Measurements from ENCODE around the gene MAP2K5. TPM values are rescaled to one million over a fixed set of nuclear protein-coding genes. Genes with fewer than 3 reads are reported as not detected.

The MAP2K5 gene
- total and polyA plus RNA-seq, 8 donors = 1.8 to 94.6 (median 11.1) TPM

DNA sequence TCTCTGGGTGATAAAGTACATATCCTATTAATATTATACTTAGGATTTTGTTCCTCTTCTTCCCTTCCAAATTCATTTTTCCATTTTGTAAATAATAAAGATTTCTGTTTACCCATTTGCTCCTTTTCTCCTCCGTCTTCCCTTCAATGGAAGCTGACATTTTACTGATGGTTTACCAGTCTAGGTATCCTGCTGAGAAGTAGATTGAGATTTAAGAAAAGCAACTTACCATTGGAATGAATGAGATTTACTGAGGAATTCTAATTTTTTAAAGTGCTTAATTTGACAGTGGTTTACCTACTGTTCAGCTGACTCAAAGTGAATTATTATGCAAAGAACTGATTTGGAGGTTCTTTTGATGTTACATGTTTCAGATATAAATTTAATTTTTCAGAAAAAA is 19.2 kb upstream of the MAP2K5 start:
- peaks cover 14 to 43% (median 30%) of the 10 kb centered on the region in 4 donors for H3K4me1 ChIP-seq

DNA sequence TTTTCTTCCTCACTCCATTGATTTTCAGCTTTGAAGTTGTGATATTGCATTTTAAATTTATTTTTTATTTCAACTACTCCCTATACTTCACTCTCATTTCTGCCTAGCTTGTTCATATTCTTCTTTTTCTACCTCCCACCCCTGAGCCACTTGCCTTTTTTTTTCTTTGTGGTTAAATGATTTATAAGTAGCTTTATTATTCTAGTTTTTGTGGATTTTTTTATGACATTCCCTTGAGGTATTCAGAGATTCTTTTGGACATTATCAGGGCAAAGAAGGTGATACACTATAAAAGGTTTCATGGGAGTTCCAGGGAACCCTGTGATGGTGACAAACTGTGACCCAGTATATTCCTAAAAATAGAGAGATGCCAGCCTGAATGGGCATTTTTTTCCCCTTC is 18.3 kb upstream of the MAP2K5 start:
- no peak overlapping the region for H3K27ac ChIP-seq
- H3K4me3 ChIP-seq = no peak overlapping the region
- peaks cover 0 to 26% (median 25%) of the 10 kb centered on the region in 4 donors for H3K36me3 ChIP-seq
- H3K27me3 ChIP-seq = no peaks in the 10 kb centered on the region
- no peak for DNase-seq
- intact Hi-C loops (cut with DNase I; ENCODE audit: low total_unique reads) = no loop called here
- H3K9me3 ChIP-seq = no peaks in the 10 kb centered on the region
- TF ChIP-seq POLR2AphosphoS5 (IDR thresholded peaks at IDR 0.05) (no peak), EP300 (IDR thresholded peaks at IDR 0.05) (no peak), POLR2A (IDR thresholded peaks at IDR 0.05) (no peak)
- TF ChIP-seq, protein P1, sequence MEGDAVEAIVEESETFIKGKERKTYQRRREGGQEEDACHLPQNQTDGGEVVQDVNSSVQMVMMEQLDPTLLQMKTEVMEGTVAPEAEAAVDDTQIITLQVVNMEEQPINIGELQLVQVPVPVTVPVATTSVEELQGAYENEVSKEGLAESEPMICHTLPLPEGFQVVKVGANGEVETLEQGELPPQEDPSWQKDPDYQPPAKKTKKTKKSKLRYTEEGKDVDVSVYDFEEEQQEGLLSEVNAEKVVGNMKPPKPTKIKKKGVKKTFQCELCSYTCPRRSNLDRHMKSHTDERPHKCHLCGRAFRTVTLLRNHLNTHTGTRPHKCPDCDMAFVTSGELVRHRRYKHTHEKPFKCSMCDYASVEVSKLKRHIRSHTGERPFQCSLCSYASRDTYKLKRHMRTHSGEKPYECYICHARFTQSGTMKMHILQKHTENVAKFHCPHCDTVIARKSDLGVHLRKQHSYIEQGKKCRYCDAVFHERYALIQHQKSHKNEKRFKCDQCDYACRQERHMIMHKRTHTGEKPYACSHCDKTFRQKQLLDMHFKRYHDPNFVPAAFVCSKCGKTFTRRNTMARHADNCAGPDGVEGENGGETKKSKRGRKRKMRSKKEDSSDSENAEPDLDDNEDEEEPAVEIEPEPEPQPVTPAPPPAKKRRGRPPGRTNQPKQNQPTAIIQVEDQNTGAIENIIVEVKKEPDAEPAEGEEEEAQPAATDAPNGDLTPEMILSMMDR (IDR thresholded peaks at IDR 0.05) = no peak
- H3K4me1 ChIP-seq = peaks cover 14 to 43% (median 30%) of the 10 kb centered on the region in 4 donors

More for the DNA sequence above, 19.2 kb upstream of the MAP2K5 start:
- Histone ChIP-seq H3K4me3 (peak overlapping the region in 2 of 4 donors; percentile 74 to 84), H3K9me3 (no peaks in the 10 kb centered on the region), H3K27ac (no peak overlapping the region), H3K36me3 (peaks cover 0 to 20% (median 19%) of the 10 kb centered on the region in 4 donors), H3K27me3 (no peaks in the 10 kb centered on the region)
- no peak for TF ChIP-seq EP300 (IDR thresholded peaks at IDR 0.05)
- TF ChIP-seq POLR2AphosphoS5 (IDR thresholded peaks at IDR 0.05) = no peak
- no peak for TF ChIP-seq POLR2A (IDR thresholded peaks at IDR 0.05)
- TF ChIP-seq, protein P1 (IDR thresholded peaks at IDR 0.05) = no peak
- 58 to 82% (median 74%) methylated on average over 1 of the region's 1 CpG for WGBS, 5 donors
- intact Hi-C loops (cut with DNase I; ENCODE audit: low total_unique reads) = no loop called here
- DNase-seq = no peak

DNA sequence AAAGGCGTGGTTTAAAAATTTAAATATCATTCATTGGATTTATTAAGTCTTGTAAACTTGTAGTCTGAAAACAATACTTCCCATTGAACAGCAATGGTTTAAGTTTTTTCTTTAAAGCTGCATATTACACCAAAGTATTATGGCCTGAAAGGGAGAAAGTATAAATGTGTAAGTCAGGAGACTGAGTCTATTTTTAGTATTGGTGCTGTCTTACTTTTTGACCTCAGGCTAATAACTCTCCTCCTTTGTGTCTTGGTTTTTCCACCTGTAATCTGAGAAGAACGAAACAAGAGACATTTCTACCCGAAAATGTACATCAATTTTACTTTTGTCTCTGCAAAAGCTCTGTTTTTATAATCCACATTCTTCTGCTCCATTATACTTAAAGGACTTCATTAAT is 14.0 kb upstream of the MAP2K5 start:
- Histone ChIP-seq H3K4me3 (no peak overlapping the region), H3K36me3 (peaks cover 0 to 33% (median 25%) of the 10 kb centered on the region in 4 donors), H3K27me3 (no peaks in the 10 kb centered on the region), H3K4me1 (peaks cover under 1 to 17% (median 9%) of the 10 kb centered on the region in 4 donors), H3K9me3 (no peaks in the 10 kb centered on the region), H3K27ac (no peak overlapping the region)
- no peak for DNase-seq
- 94 to 98% (median 97%) methylated on average over 3 of the region's 3 CpGs for WGBS, 5 donors
- TF ChIP-seq, protein P1 (IDR thresholded peaks at IDR 0.05) = no peak
- no peak for TF ChIP-seq POLR2AphosphoS5 (IDR thresholded peaks at IDR 0.05)
- no peak for TF ChIP-seq POLR2A (IDR thresholded peaks at IDR 0.05)
- TF ChIP-seq EP300 (IDR thresholded peaks at IDR 0.05) = no peak
- intact Hi-C loops (cut with DNase I; ENCODE audit: low total_unique reads) = no loop called here

DNA sequence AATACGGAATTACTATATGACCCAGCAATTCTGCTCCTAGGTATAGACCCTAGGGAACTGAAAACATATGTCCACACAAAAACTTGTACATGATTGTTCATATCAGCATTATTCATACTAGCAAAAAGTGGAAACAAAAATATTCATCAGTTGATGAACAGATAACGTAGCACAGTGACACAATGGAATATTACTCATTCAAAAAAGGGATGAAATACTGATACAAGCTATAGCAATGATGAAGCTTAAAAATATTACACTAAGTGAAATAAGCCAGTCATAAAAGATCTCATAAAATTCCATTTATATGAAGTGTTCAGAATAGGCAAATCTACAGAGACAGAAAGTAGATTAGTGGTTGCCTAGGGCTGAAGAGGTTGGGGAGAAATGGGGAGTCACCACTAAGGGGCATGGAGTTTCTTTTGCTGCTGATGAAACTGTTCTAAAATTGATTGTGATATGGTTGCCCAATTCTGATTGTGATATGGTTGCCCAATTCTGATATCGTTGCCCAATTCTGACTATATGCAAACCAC is 11.1 kb upstream of the MAP2K5 start:
- Histone ChIP-seq H3K9me3 (no peaks in the 10 kb centered on the region), H3K27ac (no peak overlapping the region), H3K27me3 (no peaks in the 10 kb centered on the region), H3K4me3 (no peak overlapping the region), H3K36me3 (peaks cover 0 to 32% (median 23%) of the 10 kb centered on the region in 4 donors), H3K4me1 (no peaks in the 10 kb centered on the region)
- TF ChIP-seq, protein P1 (IDR thresholded peaks at IDR 0.05) = no peak
- TF ChIP-seq POLR2A (IDR thresholded peaks at IDR 0.05) (no peak), POLR2AphosphoS5 (IDR thresholded peaks at IDR 0.05) (no peak), EP300 (IDR thresholded peaks at IDR 0.05) (no peak)
- WGBS, 5 donors = 63 to 84% (median 80%) methylated on average over 3 of the region's 3 CpGs
- DNase-seq = no peak
- intact Hi-C loops (cut with DNase I; ENCODE audit: low total_unique reads) = no loop called here
